Cerebellar cortex (tissue), 1 donor: ENCODE measurements around the gene PCDHGA4.
"Not testable (repeated sequence)": the region's sequence is repeated elsewhere in the genome, so short reads cannot be mapped to it uniquely, and the experiment has no call there.

Experiments used
- DNase-seq: peaks from one replicate; pipeline ENCODE4 v3.0.0-alpha.2; 2015; ENCODE audit warnings: low spot score

Gene PCDHGA4

GRCh38 chr5:141349917-141350619 lies 4.8 kb upstream of the PCDHGA4 start, which contains the start of gene PCDHGB1:
Gene PCDHGB1, plus strand, starts transcription at chr5:141350099. Its CDS starts 162 bp downstream, at chr5:141350261.
- DNase-seq, result peak; percentile 48

GRCh38 chr5:141351591-141351990 lies 3.2 kb upstream of the PCDHGA4 start:
- no peak for DNase-seq

- no peak for DNase-seq
Measured at GRCh38 chr5:141355641-141356040, 820 bp downstream of the PCDHGA4 start.

GRCh38 chr5:141356133-141356532 lies 1.3 kb downstream of the PCDHGA4 start:
- no peak for DNase-seq

- DNase-seq, result no peak
Measured at GRCh38 chr5:141356950-141357349, 2.1 kb downstream of the PCDHGA4 start.

GRCh38 chr5:141359790-141360426 lies 5.1 kb downstream of the PCDHGA4 start, which contains the start of gene PCDHGB2:
Gene PCDHGB2, plus strand, starts transcription at chr5:141359994. Its CDS starts 142 bp downstream, at chr5:141360136.
- DNase-seq, result peak; percentile 25

- no peak for DNase-seq
Measured at GRCh38 chr5:141360685-141361084, 5.9 kb downstream of the PCDHGA4 start.

GRCh38 chr5:141362719-141363118 lies 7.9 kb downstream of the PCDHGA4 start:
- no peak for DNase-seq

- DNase-seq, result peak; percentile 2
Measured at GRCh38 chr5:141363952-141364660, 9.3 kb downstream of the PCDHGA4 start, which contains the start of gene PCDHGA5. Gene PCDHGA5, plus strand, starts transcription at chr5:141364162. Its CDS starts 169 bp downstream, at chr5:141364331.

- no peak for DNase-seq
Measured at GRCh38 chr5:141366016-141366896, 11.4 kb downstream of the PCDHGA4 start.

- no peak for DNase-seq
Measured at GRCh38 chr5:141369994-141370848, 15.4 kb downstream of the PCDHGA4 start, which contains the start of gene PCDHGB3. Gene PCDHGB3, plus strand, starts transcription at chr5:141370242. Its CDS starts 153 bp downstream, at chr5:141370395.

GRCh38 chr5:141371572-141372475 lies 17.0 kb downstream of the PCDHGA4 start:
- DNase-seq, result no peak

- peak; percentile 20 for DNase-seq
Measured at GRCh38 chr5:141373673-141374317, 19.0 kb downstream of the PCDHGA4 start, which contains the start of gene PCDHGA6. Gene PCDHGA6, plus strand, starts transcription at chr5:141373891. Its CDS starts 193 bp downstream, at chr5:141374084.

- no peak for DNase-seq
Measured at GRCh38 chr5:141374627-141375026, 19.8 kb downstream of the PCDHGA4 start.

GRCh38 chr5:141375444-141376155 lies 20.8 kb downstream of the PCDHGA4 start:
- DNase-seq, result not testable (repeated sequence)

- no peak for DNase-seq
Measured at GRCh38 chr5:141382469-141383294, 27.9 kb downstream of the PCDHGA4 start, which contains the start of gene PCDHGA7. Gene PCDHGA7, plus strand, starts transcription at chr5:141382742. Its CDS starts 158 bp downstream, at chr5:141382900.

GRCh38 chr5:141383345-141383744 lies 28.5 kb downstream of the PCDHGA4 start:
- DNase-seq, result no peak
